ENCODE measurements around the gene VASN. TPM values are rescaled to one million over a fixed set of nuclear protein-coding genes. Genes with fewer than 3 reads are reported as not detected.

The VASN gene
- total and polyA plus RNA-seq, 9 of the 15 experiments (the other 6 are each of a cell fraction or from before 2014, with no cell fraction given) = 0.01 to 2.5 (median 0.41) TPM; not detected in 1

DNA sequence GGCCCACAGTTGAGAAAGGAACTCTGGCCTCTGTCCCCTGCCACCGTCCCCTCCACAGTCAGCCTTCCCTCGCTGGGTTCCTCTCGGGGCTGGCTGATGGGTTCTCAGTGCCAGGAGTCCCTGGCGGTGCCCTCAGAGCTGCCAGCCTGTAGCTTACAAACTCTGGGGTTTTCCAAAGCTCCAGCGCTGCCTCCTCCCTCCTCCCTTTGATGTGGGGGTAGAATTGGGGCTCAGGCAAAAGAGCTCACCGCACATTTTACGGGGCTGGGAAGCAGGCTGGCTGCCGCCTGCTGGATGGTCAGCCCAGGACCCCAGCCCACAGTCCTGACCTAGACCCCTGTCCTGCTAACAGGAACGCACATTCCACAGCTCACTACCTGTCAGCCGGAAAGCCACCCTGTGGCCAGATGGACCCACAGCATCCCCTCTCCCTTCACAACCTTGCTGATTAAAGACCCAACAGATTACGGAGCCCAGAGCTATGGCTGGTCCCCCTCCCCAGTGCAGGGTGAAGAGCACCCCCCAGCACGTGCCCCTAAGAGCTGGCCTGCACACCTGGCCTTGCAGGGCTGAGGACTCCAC, 6.0 kb downstream of the VASN start:
- no peak overlapping the region for H3K27ac ChIP-seq (ENCODE audit: extremely low read depth, low read depth, low read length)
- in situ Hi-C loops (cut with MboI) (no loop called here), intact Hi-C loops (cut with micrococcal nuclease) (no loop called here)
- H2AFZ ChIP-seq (ENCODE audit: low read depth, low read length) = no peak overlapping the region
- H3K9ac ChIP-seq (ENCODE audit: insufficient read depth in 1 of 2, low read depth in 2 of 2, low read length in 2 of 2) = peak overlapping the region in 1 of 2 experiments; percentile 23; a peak in 1 of 4 replicates
- no TSS peak for BruUV-seq (replicated peaks)
- H3K9me3 ChIP-seq (replicated peaks; ENCODE audit: control insufficient read depth, insufficient read depth, low read depth, low read length) = no peaks in the 10 kb centered on the region
- FAIRE-seq = peak; percentile 48
- peaks cover 27 to 84% of the 10 kb centered on the region in 2 experiments for H3K4me1 ChIP-seq (replicated peaks in 1 of 2; ENCODE audit: control insufficient read depth in 2 of 2, insufficient read depth in 2 of 2, low read length in 2 of 2)
- WGBS (ENCODE audit: insufficient coverage, low coverage, missing lambda C conversion rate) = 78% methylated on average over 11 of the region's 12 CpGs
- H3K4me3 ChIP-seq = no peak overlapping the region
- no peak for DNase-seq (ENCODE audit: extremely low read depth in 1 of 4, low spot score in 3 of 4)
- CTCF ChIA-PET (ENCODE audit: low intra/inter-chr PET ratio) = no interaction called here
- peaks cover 15% of the 10 kb centered on the region; the same call in 1 of the 3 replicates for H3K36me3 ChIP-seq (ENCODE audit: control insufficient read depth, insufficient read depth, low read length)
- POLR2A ChIA-PET = interaction anchor here (0.5 to 0.7 kb wide), 3 partner anchors 26 to 743 kb away, joined by 3 to 4 read pairs (median 3); no protein-coding TSS in a partner anchor
- no peak overlapping the region for H3K4me2 ChIP-seq (ENCODE audit: insufficient read depth, low read length)
- H3K9me1 ChIP-seq (ENCODE audit: control insufficient read depth, insufficient read depth, low read length) = peaks cover 5% of the 10 kb centered on the region
- peaks cover 4% of the 10 kb centered on the region; the same call in 1 of the 2 replicates for H4K20me1 ChIP-seq (replicated peaks; ENCODE audit: control insufficient read depth, insufficient read depth, low read length)
- H3K27me3 ChIP-seq (ENCODE audit: control insufficient read depth in 2 of 2, insufficient read depth in 2 of 2, low read length in 2 of 2) = no peaks in the 10 kb centered on the region
- ATAC-seq = no peak
- TF ChIP-seq, protein P1, sequence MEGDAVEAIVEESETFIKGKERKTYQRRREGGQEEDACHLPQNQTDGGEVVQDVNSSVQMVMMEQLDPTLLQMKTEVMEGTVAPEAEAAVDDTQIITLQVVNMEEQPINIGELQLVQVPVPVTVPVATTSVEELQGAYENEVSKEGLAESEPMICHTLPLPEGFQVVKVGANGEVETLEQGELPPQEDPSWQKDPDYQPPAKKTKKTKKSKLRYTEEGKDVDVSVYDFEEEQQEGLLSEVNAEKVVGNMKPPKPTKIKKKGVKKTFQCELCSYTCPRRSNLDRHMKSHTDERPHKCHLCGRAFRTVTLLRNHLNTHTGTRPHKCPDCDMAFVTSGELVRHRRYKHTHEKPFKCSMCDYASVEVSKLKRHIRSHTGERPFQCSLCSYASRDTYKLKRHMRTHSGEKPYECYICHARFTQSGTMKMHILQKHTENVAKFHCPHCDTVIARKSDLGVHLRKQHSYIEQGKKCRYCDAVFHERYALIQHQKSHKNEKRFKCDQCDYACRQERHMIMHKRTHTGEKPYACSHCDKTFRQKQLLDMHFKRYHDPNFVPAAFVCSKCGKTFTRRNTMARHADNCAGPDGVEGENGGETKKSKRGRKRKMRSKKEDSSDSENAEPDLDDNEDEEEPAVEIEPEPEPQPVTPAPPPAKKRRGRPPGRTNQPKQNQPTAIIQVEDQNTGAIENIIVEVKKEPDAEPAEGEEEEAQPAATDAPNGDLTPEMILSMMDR (IDR thresholded peaks at IDR 0.05 in 2 of 3, conservative IDR thresholded peaks at IDR 0.05 in 1 of 3; ENCODE audit: insufficient read depth in 2 of 3, low read depth in 1 of 3, low read length in 3 of 3) = 0 out of 6 replicates have a peak, but pooled peaks of 2 of the 3 experiments have one; percentile 1 to 23
- no peak for TF ChIP-seq SREBF1 (IDR thresholded peaks at IDR 0.05; ENCODE audit: borderline replicate concordance, low read depth, low read length)
- peaks cover 5% of the 10 kb centered on the region; the same call in 2 of the 3 replicates for H3K79me2 ChIP-seq (ENCODE audit: control insufficient read depth, insufficient read depth, low read length)

Measured in K562 (cell line).